Measurements from ENCODE around the gene CORO1C. TPM values are rescaled to one million over a fixed set of nuclear protein-coding genes. Genes with fewer than 3 reads are reported as not detected.

The CORO1C gene
- total RNA-seq, 1 experiment from 2014 or later, result 138 TPM

DNA sequence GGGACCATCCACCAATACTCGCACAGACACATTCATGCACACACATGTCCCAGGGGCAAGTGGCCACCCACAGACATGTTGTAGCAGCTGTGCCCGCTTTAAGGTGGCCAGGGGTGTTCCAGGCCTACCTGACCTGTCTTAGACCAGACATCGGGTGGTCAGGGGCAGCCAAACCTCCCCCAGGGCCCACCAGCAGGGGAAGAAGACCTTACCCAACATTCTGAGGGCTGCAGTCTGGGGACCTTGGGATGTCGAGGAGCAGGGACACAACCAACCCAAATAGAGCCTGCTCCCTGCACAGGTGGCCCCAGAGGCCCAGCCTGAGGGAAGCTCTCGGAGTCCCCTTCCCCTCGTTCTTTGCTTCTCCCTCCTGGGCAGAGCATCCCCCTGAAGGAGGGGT lies 131.8 kb downstream of the CORO1C start:
- H3K9ac ChIP-seq (ENCODE audit: low read length), result no peak overlapping the region
- no peak for ATAC-seq
- TF ChIP-seq RAD21 (IDR thresholded peaks at IDR 0.05; ENCODE audit: low read depth), result no peak
- TF ChIP-seq POLR2A (IDR thresholded peaks at IDR 0.05; ENCODE audit: borderline replicate concordance, extremely low read depth, insufficient read depth, insufficient read length), result no peak
- no peak for TF ChIP-seq EZH2phosphoT487 (IDR thresholded peaks at IDR 0.05; ENCODE audit: borderline replicate concordance)
- TF ChIP-seq, protein P1, sequence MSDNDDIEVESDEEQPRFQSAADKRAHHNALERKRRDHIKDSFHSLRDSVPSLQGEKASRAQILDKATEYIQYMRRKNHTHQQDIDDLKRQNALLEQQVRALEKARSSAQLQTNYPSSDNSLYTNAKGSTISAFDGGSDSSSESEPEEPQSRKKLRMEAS (IDR thresholded peaks at IDR 0.05), result no peak
- no peak for TF ChIP-seq FOSL1 (IDR thresholded peaks at IDR 0.05; ENCODE audit: low read depth)
- TF ChIP-seq, protein P2, sequence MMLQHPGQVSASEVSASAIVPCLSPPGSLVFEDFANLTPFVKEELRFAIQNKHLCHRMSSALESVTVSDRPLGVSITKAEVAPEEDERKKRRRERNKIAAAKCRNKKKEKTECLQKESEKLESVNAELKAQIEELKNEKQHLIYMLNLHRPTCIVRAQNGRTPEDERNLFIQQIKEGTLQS (IDR thresholded peaks at IDR 0.05), result no peak
- TF ChIP-seq JUND (IDR thresholded peaks at IDR 0.05), result no peak
- TF ChIP-seq, protein P3, sequence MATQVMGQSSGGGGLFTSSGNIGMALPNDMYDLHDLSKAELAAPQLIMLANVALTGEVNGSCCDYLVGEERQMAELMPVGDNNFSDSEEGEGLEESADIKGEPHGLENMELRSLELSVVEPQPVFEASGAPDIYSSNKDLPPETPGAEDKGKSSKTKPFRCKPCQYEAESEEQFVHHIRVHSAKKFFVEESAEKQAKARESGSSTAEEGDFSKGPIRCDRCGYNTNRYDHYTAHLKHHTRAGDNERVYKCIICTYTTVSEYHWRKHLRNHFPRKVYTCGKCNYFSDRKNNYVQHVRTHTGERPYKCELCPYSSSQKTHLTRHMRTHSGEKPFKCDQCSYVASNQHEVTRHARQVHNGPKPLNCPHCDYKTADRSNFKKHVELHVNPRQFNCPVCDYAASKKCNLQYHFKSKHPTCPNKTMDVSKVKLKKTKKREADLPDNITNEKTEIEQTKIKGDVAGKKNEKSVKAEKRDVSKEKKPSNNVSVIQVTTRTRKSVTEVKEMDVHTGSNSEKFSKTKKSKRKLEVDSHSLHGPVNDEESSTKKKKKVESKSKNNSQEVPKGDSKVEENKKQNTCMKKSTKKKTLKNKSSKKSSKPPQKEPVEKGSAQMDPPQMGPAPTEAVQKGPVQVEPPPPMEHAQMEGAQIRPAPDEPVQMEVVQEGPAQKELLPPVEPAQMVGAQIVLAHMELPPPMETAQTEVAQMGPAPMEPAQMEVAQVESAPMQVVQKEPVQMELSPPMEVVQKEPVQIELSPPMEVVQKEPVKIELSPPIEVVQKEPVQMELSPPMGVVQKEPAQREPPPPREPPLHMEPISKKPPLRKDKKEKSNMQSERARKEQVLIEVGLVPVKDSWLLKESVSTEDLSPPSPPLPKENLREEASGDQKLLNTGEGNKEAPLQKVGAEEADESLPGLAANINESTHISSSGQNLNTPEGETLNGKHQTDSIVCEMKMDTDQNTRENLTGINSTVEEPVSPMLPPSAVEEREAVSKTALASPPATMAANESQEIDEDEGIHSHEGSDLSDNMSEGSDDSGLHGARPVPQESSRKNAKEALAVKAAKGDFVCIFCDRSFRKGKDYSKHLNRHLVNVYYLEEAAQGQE (IDR thresholded peaks at IDR 0.05; ENCODE audit: low read depth), result no peak
- ChIA-PET POLR2A (no interaction called here), RAD21 (ENCODE audit: low non-redundant PET in 1 of 2, low total read pairs in 2 of 2, uncharacterized antibody in 2 of 2, unreplicated experiment in 2 of 2) (no interaction called here), CTCF (no interaction called here)
- no peaks in the 10 kb centered on the region; a peak in 1 of 4 replicates for H3K4me1 ChIP-seq (ENCODE audit: control insufficient read depth in 1 of 2, insufficient read depth in 2 of 2, low read length in 2 of 2)
- no peaks in the 10 kb centered on the region for H3K79me2 ChIP-seq (ENCODE audit: insufficient read depth, low read length)
- no peak overlapping the region for H3K4me2 ChIP-seq (ENCODE audit: low read length)
- no peaks in the 10 kb centered on the region for H4K20me1 ChIP-seq (ENCODE audit: insufficient read depth)
- intact Hi-C loops (cut with micrococcal nuclease), result no loop called here
- no peak overlapping the region for H3K4me3 ChIP-seq (replicated peaks in 1 of 2; ENCODE audit: low read depth in 1 of 2, low read length in 2 of 2)
- DNase-seq (ENCODE audit: low read depth, low spot score), result no peak
- no peaks in the 10 kb centered on the region for H3K9me3 ChIP-seq (ENCODE audit: control insufficient read depth in 1 of 2, insufficient read depth in 1 of 2, low read depth in 1 of 2, low read length in 2 of 2)
- H3K36me3 ChIP-seq (ENCODE audit: control insufficient read depth in 1 of 2, insufficient read depth in 2 of 2, low read length in 2 of 2), result no peaks in the 10 kb centered on the region
- BruUV-seq (replicated peaks), result no TSS peak
- no peaks in the 10 kb centered on the region for H3K27me3 ChIP-seq (ENCODE audit: insufficient read depth, low read length)
- no peak overlapping the region for H2AFZ ChIP-seq (ENCODE audit: low read depth, low read length, poor library complexity, severe bottlenecking)
- H3K9me2 ChIP-seq (ENCODE audit: insufficient read depth), result no peaks in the 10 kb centered on the region
- no peak overlapping the region for H3K27ac ChIP-seq (ENCODE audit: low read depth, low read length)

All from HCT116 (cell line).